Esophagus squamous epithelium (tissue), 4 donors: ENCODE results near the gene DDO.

ENCODE experiments used
- POLR2A ChIP-seq, 4 donors: fragments of 450-650 bp; IDR thresholded peaks; one replicate each; pipeline ENCODE4 v1.6.1; 2017; ENCODE audit warnings: antibody characterized with exemption in 4 of 4, mild to moderate bottlenecking in 4 of 4, moderate library complexity in 3 of 4
- TF ChIP-seq, protein P1 (sequence below), 6 experiments: fragments of 450-650 bp in 4 of 6; fragments of 200-600 bp in 2 of 6; sonication (generic) in 2 of 6; IDR thresholded peaks; one replicate each; pipeline ENCODE4 v1.5.1; 2016 to 2019; ENCODE audit warnings: antibody characterized with exemption in 6 of 6, mild to moderate bottlenecking in 4 of 6, moderate library complexity in 4 of 6

DNA sequence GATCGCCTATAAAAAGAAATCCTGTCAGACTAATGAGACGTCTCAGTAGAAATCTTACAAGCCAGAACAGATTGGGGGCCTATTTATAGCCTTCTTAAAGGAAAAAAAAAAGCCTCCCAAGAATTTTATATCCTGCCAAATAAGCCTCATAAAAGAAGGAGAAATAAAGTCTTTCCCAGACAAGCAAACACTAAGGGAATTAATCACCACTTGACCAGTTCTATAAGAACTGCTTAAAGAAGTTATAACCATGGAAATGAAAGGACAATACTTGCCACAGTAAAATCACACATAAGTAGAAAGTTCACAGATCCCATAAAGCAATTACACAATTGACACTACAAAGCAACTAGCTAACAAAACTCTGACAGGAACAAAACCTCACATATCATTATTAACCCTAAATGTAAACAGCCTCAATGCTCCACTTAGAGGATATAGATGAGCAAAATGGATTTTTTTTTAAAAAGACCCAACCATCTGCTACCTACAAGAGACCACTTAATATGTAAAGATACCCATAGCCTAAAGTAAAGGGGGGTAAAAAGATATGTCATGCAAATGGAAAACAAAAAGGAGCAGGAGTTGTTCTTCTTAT lies 47.6 kb upstream of the DDO start:
- TF ChIP-seq, protein P1, sequence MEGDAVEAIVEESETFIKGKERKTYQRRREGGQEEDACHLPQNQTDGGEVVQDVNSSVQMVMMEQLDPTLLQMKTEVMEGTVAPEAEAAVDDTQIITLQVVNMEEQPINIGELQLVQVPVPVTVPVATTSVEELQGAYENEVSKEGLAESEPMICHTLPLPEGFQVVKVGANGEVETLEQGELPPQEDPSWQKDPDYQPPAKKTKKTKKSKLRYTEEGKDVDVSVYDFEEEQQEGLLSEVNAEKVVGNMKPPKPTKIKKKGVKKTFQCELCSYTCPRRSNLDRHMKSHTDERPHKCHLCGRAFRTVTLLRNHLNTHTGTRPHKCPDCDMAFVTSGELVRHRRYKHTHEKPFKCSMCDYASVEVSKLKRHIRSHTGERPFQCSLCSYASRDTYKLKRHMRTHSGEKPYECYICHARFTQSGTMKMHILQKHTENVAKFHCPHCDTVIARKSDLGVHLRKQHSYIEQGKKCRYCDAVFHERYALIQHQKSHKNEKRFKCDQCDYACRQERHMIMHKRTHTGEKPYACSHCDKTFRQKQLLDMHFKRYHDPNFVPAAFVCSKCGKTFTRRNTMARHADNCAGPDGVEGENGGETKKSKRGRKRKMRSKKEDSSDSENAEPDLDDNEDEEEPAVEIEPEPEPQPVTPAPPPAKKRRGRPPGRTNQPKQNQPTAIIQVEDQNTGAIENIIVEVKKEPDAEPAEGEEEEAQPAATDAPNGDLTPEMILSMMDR (IDR thresholded peaks at IDR 0.05): no peak
- TF ChIP-seq POLR2A (IDR thresholded peaks at IDR 0.05): no peak
